Measurements from ENCODE around the gene CCDC54. TPM values are rescaled to one million over a fixed set of nuclear protein-coding genes. Genes with fewer than 3 reads are reported as not detected.

The CCDC54 gene
- polyA plus RNA-seq, 1 donor from 2014 or later: not detected

DNA sequence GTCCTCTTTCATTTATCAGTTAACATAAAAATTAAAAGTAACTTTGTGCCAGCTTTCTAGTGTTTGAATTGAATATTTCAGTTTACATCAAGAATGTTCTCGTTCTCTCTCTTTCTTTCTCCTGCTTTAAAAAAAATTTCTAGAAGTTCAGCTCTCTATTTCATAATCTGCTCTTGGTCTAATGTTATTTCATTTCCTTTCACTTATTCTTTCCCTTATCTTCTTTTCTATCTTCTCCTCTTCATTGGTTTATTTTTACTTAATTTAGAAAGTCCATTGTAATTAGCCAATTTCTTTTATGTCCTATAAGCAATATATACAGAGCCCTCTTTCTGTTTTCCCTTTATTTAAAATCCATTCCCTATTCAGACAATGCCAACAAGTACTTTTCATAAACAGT is 44.6 kb downstream of the CCDC54 start:
- Histone ChIP-seq H3K4me3 (ENCODE audit: low read length) (no peak overlapping the region), H3K27ac (ENCODE audit: low read length) (no peak overlapping the region)

DNA sequence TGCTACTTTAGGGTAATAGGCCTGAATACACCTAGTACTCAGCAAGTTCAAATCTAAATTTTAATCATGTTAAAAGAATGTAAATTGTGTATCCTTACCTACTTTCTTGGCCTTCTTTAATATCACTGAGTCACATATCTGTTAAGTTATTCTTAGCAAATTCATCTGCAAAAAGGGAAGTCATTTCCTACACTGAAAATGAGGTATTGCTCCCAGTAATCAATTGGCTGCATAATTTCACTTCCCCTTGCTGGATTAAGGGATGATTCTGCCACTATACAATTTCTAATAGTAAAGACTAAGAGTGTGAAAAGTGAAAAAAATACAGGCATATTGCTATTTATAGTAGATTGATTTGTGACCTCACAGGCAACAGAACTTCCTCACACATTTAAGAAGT is 47.8 kb downstream of the CCDC54 start:
- no peaks in the 10 kb centered on the region for H3K79me2 ChIP-seq (replicated peaks; ENCODE audit: insufficient read depth, low read length)
- H3K4me2 ChIP-seq (ENCODE audit: low read length): no peak overlapping the region
- no peak overlapping the region for H3K27ac ChIP-seq (ENCODE audit: low read length)
- no peaks in the 10 kb centered on the region for H3K36me3 ChIP-seq (ENCODE audit: insufficient read depth, low read length)
- peaks cover 17% of the 10 kb centered on the region for H3K27me3 ChIP-seq (ENCODE audit: insufficient read depth, low read depth, low read length)
- H3F3A ChIP-seq (ENCODE audit: insufficient read depth, low read length, poor library complexity, severe bottlenecking): no peaks in the 10 kb centered on the region
- no peak overlapping the region for H3K9ac ChIP-seq (ENCODE audit: low read length)
- TF ChIP-seq RAD21 (conservative IDR thresholded peaks at IDR 0.05): no peak
- TF ChIP-seq, protein P1, sequence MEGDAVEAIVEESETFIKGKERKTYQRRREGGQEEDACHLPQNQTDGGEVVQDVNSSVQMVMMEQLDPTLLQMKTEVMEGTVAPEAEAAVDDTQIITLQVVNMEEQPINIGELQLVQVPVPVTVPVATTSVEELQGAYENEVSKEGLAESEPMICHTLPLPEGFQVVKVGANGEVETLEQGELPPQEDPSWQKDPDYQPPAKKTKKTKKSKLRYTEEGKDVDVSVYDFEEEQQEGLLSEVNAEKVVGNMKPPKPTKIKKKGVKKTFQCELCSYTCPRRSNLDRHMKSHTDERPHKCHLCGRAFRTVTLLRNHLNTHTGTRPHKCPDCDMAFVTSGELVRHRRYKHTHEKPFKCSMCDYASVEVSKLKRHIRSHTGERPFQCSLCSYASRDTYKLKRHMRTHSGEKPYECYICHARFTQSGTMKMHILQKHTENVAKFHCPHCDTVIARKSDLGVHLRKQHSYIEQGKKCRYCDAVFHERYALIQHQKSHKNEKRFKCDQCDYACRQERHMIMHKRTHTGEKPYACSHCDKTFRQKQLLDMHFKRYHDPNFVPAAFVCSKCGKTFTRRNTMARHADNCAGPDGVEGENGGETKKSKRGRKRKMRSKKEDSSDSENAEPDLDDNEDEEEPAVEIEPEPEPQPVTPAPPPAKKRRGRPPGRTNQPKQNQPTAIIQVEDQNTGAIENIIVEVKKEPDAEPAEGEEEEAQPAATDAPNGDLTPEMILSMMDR (IDR thresholded peaks at IDR 0.05; ENCODE audit: poor library complexity, severe bottlenecking): no peak
- TF ChIP-seq TAF1 (IDR thresholded peaks at IDR 0.05; ENCODE audit: low read depth): no peak
- TF ChIP-seq POLR2AphosphoS5 (IDR thresholded peaks at IDR 0.05): no peak
- TF ChIP-seq SMC3 (conservative IDR thresholded peaks at IDR 0.05; ENCODE audit: poor library complexity): no peak
- no peak for TF ChIP-seq EZH2 (IDR thresholded peaks at IDR 0.05; ENCODE audit: borderline replicate concordance, insufficient read depth, low read length, poor library complexity, severe bottlenecking)
- TF ChIP-seq, protein P2, sequence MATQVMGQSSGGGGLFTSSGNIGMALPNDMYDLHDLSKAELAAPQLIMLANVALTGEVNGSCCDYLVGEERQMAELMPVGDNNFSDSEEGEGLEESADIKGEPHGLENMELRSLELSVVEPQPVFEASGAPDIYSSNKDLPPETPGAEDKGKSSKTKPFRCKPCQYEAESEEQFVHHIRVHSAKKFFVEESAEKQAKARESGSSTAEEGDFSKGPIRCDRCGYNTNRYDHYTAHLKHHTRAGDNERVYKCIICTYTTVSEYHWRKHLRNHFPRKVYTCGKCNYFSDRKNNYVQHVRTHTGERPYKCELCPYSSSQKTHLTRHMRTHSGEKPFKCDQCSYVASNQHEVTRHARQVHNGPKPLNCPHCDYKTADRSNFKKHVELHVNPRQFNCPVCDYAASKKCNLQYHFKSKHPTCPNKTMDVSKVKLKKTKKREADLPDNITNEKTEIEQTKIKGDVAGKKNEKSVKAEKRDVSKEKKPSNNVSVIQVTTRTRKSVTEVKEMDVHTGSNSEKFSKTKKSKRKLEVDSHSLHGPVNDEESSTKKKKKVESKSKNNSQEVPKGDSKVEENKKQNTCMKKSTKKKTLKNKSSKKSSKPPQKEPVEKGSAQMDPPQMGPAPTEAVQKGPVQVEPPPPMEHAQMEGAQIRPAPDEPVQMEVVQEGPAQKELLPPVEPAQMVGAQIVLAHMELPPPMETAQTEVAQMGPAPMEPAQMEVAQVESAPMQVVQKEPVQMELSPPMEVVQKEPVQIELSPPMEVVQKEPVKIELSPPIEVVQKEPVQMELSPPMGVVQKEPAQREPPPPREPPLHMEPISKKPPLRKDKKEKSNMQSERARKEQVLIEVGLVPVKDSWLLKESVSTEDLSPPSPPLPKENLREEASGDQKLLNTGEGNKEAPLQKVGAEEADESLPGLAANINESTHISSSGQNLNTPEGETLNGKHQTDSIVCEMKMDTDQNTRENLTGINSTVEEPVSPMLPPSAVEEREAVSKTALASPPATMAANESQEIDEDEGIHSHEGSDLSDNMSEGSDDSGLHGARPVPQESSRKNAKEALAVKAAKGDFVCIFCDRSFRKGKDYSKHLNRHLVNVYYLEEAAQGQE (IDR thresholded peaks at IDR 0.05; ENCODE audit: borderline replicate concordance): no peak
- TF ChIP-seq MXI1 (conservative IDR thresholded peaks at IDR 0.05; ENCODE audit: poor library complexity, severe bottlenecking): no peak
- TF ChIP-seq EP300 (conservative IDR thresholded peaks at IDR 0.05; ENCODE audit: poor library complexity, severe bottlenecking): no peak
- H2AFZ ChIP-seq (ENCODE audit: low read depth, low read length): no peak overlapping the region
- no peaks in the 10 kb centered on the region for H3K9me3 ChIP-seq (ENCODE audit: low read length)
- H4K20me1 ChIP-seq (ENCODE audit: insufficient read depth): no peaks in the 10 kb centered on the region
- H3K9me2 ChIP-seq (ENCODE audit: insufficient read depth, low read length): no peaks in the 10 kb centered on the region
- no peak overlapping the region for H3K4me3 ChIP-seq (ENCODE audit: low read length)

More for the DNA sequence above, 44.6 kb downstream of the CCDC54 start:
- Histone ChIP-seq H4K20me1 (ENCODE audit: insufficient read depth) (no peaks in the 10 kb centered on the region), H3K9me2 (ENCODE audit: insufficient read depth, low read length) (no peaks in the 10 kb centered on the region), H3K9me3 (ENCODE audit: low read length) (no peaks in the 10 kb centered on the region), H3F3A (ENCODE audit: insufficient read depth, low read length, poor library complexity, severe bottlenecking) (no peaks in the 10 kb centered on the region), H3K4me2 (ENCODE audit: low read length) (no peak overlapping the region), H2AFZ (ENCODE audit: low read depth, low read length) (no peak overlapping the region), H3K27me3 (ENCODE audit: insufficient read depth, low read depth, low read length) (no peaks in the 10 kb centered on the region), H3K36me3 (ENCODE audit: insufficient read depth, low read length) (no peaks in the 10 kb centered on the region), H3K9ac (ENCODE audit: low read length) (no peak overlapping the region), H3K79me2 (replicated peaks; ENCODE audit: insufficient read depth, low read length) (no peaks in the 10 kb centered on the region)
- TF ChIP-seq MXI1 (conservative IDR thresholded peaks at IDR 0.05; ENCODE audit: poor library complexity, severe bottlenecking): no peak
- no peak for TF ChIP-seq EZH2 (IDR thresholded peaks at IDR 0.05; ENCODE audit: borderline replicate concordance, insufficient read depth, low read length, poor library complexity, severe bottlenecking)
- TF ChIP-seq, protein P1 (IDR thresholded peaks at IDR 0.05; ENCODE audit: poor library complexity, severe bottlenecking): no peak
- TF ChIP-seq SMC3 (conservative IDR thresholded peaks at IDR 0.05; ENCODE audit: poor library complexity): no peak
- TF ChIP-seq RAD21 (conservative IDR thresholded peaks at IDR 0.05): no peak
- no peak for TF ChIP-seq EP300 (conservative IDR thresholded peaks at IDR 0.05; ENCODE audit: poor library complexity, severe bottlenecking)
- TF ChIP-seq, protein P2 (IDR thresholded peaks at IDR 0.05; ENCODE audit: borderline replicate concordance): no peak
- no peak for TF ChIP-seq POLR2AphosphoS5 (IDR thresholded peaks at IDR 0.05)
- no peak for TF ChIP-seq TAF1 (IDR thresholded peaks at IDR 0.05; ENCODE audit: low read depth)
